ENCODE results near the gene TYMS. TPM values are rescaled to one million over a fixed set of nuclear protein-coding genes. Genes with fewer than 3 reads are reported as not detected.

TYMS gene
- total and polyA plus RNA-seq, 9 of the 15 experiments (the other 6 are each of a cell fraction or from before 2014, with no cell fraction given), result 69.1 to 409 (median 175) TPM

- TF ChIP-seq THRAP3 (IDR thresholded peaks at IDR 0.05; ENCODE audit: borderline replicate concordance) (no peak), NRF1 (conservative IDR thresholded peaks at IDR 0.05 in 1 of 2, IDR thresholded peaks at IDR 0.05 in 1 of 2) (no peak), BRF2 (IDR thresholded peaks at IDR 0.05; ENCODE audit: borderline replicate concordance, insufficient read depth, insufficient read length) (no peak), YBX1 (IDR thresholded peaks at IDR 0.05) (no peak), PKNOX1 (IDR thresholded peaks at IDR 0.05) (peak; percentile 87), KAT7 (CRISPR knock-in tag; IDR thresholded peaks at IDR 0.05; ENCODE audit: borderline replicate concordance) (no peak), RCOR1 (IDR thresholded peaks at IDR 0.05; ENCODE audit: borderline replicate concordance in 1 of 2, low read depth in 2 of 2, low read length in 2 of 2) (peak in 1 of 2 experiments; percentile 34; a peak in 1 of 4 replicates), ZBTB11 (CRISPR knock-in tag; IDR thresholded peaks at IDR 0.05) (no peak), CHD1 (IDR thresholded peaks at IDR 0.05; ENCODE audit: low read length) (no peak), TRIM28 (IDR thresholded peaks at IDR 0.05) (no peak), ELF1 (tag; IDR thresholded peaks at IDR 0.05) (no peak), ZNF507 (tag; conservative IDR thresholded peaks at IDR 0.05) (no peak), ZNF449 (CRISPR knock-in tag; IDR thresholded peaks at IDR 0.05) (no peak), KLF13 (tag; IDR thresholded peaks at IDR 0.05; ENCODE audit: borderline replicate concordance, low read depth) (no peak), MTF1 (CRISPR knock-in tag; IDR thresholded peaks at IDR 0.05; ENCODE audit: borderline replicate concordance) (no peak), HMBOX1 (IDR thresholded peaks at IDR 0.05) (no peak), MECOM (CRISPR knock-in tag; IDR thresholded peaks at IDR 0.05) (peak; percentile 60; the same call in 1 of the 2 replicates), CHCHD3 (CRISPR knock-in tag; IDR thresholded peaks at IDR 0.05) (no peak), PURB (CRISPR knock-in tag; IDR thresholded peaks at IDR 0.05; ENCODE audit: low read depth) (no peak)
These were observed 20.5 kb downstream of the TYMS start (continued) for GRCh38 chr18:677951-678381.
